Keratinocyte (primary cell): ENCODE measurements around the gene NCOA3. TPM values are rescaled to one million over a fixed set of nuclear protein-coding genes. Genes with fewer than 3 reads are reported as not detected.

Source experiments
- DNase-seq: peaks from one replicate; pipeline ENCODE4 v3.0.0-alpha.2; 2011; ENCODE audit warnings: low read depth, missing footprints, low spot score
- FAIRE-seq: peaks from 2 replicates; lab custom pipeline; 2011; peaks lifted over from hg19 to GRCh38; lab: Jason Lieb, UNC
- H2AFZ ChIP-seq: 2 replicates; pipeline ENCODE4 v1.6.0; 2012; ENCODE audit warnings: low read length, control low read depth, inconsistent platforms; ENCODE audit not compliant: control insufficient read depth
- H3K27ac ChIP-seq: 2 replicates; pipeline ENCODE4 v1.5.1; 2011; ENCODE audit warnings: low read length; ENCODE audit not compliant: control insufficient read depth, insufficient read depth
- H3K27me3 ChIP-seq: 3 replicates; pipeline ENCODE4 v1.6.0; 2011; ENCODE audit warnings: low read length; ENCODE audit not compliant: control insufficient read depth, insufficient read depth; ENCODE audit errors: extremely low read depth
- H3K36me3 ChIP-seq, 2 experiments: 2 replicates in 1 of 2; 3 replicates in 1 of 2; pipeline ENCODE4 v1.5.1; 2011; ENCODE audit warnings: low read length in 2 of 2, mild to moderate bottlenecking in 1 of 2; ENCODE audit not compliant: control insufficient read depth in 2 of 2, insufficient read depth in 2 of 2; ENCODE audit errors: extremely low read depth in 1 of 2
- H3K4me1 ChIP-seq: 3 replicates; pipeline ENCODE4 v1.5.1; 2011; ENCODE audit warnings: low read length; ENCODE audit not compliant: control insufficient read depth, insufficient read depth; ENCODE audit errors: extremely low read depth
- H3K4me2 ChIP-seq: 3 replicates; pipeline ENCODE4 v1.6.0; 2011; ENCODE audit warnings: low read depth, low read length; ENCODE audit not compliant: control insufficient read depth, insufficient read depth; ENCODE audit errors: extremely low read depth
- H3K4me3 ChIP-seq, 3 experiments: fragments of 200-600 bp in 1 of 3; sonication (generic) in 1 of 3; 2 replicates in 2 of 3; 3 replicates in 1 of 3; pipeline ENCODE4 v1.5.1; 2011 to 2016; ENCODE audit warnings: low read length in 3 of 3, mild to moderate bottlenecking in 3 of 3, control low read depth in 2 of 3, inconsistent platforms in 1 of 3, low read depth in 1 of 3, mixed read lengths in 1 of 3, mixed run types in 1 of 3, moderate library complexity in 1 of 3; ENCODE audit not compliant: control insufficient read depth in 2 of 3, insufficient read depth in 2 of 3; ENCODE audit errors: extremely low read depth in 1 of 3
- H3K79me2 ChIP-seq: 2 replicates; pipeline ENCODE4 v1.6.0; 2012; ENCODE audit warnings: low read length; ENCODE audit not compliant: control insufficient read depth, insufficient read depth
- H3K9ac ChIP-seq: 3 replicates; pipeline ENCODE4 v1.6.0; 2011; ENCODE audit warnings: low read length; ENCODE audit not compliant: control insufficient read depth, insufficient read depth; ENCODE audit errors: extremely low read depth
- H3K9me1 ChIP-seq: 3 replicates; pipeline ENCODE4 v1.6.0; 2011; ENCODE audit warnings: low read length; ENCODE audit not compliant: control insufficient read depth, insufficient read depth; ENCODE audit errors: extremely low read depth
- H3K9me3 ChIP-seq: 2 replicates; pipeline ENCODE4 v1.5.1; 2012; ENCODE audit warnings: low read depth, low read length; ENCODE audit not compliant: control insufficient read depth
- H4K20me1 ChIP-seq: 3 replicates; pipeline ENCODE4 v1.6.0; 2011; ENCODE audit warnings: low read length; ENCODE audit not compliant: control insufficient read depth, insufficient read depth; ENCODE audit errors: extremely low read depth
- CTCF ChIP-seq, 3 experiments: IDR thresholded peaks in 1 of 3; conservative IDR thresholded peaks in 1 of 3; optimal IDR thresholded peaks in 1 of 3; 2 replicates in 2 of 3; 3 replicates in 1 of 3; pipeline versions ENCODE3 to v1.5.1; 2011; ENCODE audit warnings: low read length in 3 of 3, mild to moderate bottlenecking in 3 of 3, moderate library complexity in 2 of 3, control low read depth in 1 of 3, inconsistent platforms in 1 of 3; ENCODE audit not compliant: insufficient read depth in 2 of 3; ENCODE audit errors: extremely low read depth in 1 of 3
- EZH2 ChIP-seq: IDR thresholded peaks from one replicate; pipeline ENCODE4 v1.6.1; 2012; ENCODE audit warnings: inconsistent platforms, mild to moderate bottlenecking, low read length, moderate library complexity
- dilution Hi-C: fragments of 300-500 bp; cut with MboI; formaldehyde crosslinking; loops from one replicate; pipeline ENCODE4 v1.7.0; 2020; ENCODE audit warnings: low sequenced_read_pairs; ENCODE audit not compliant: extremely low pct_ligation_motif_present
- polyA plus RNA-seq, 5 experiments: library from polyadenylated mRNA; depleted of rRNA in 3 of 5; stranded (reverse) in 3 of 5; stranded (forward) in 1 of 5; unstranded in 1 of 5; fragments of >200 nt; gene quantifications; 1 replicate in 1 of 5; 2 replicates in 3 of 5; 3 replicates in 1 of 5; pipeline versions ENCODE4 v1.2.1 to v1.2.3, GENCODE V29; 2011 to 2012; ENCODE audit warnings: missing spikeins in 2 of 5, low read depth in 1 of 5, low replicate concordance in 1 of 5

The NCOA3 gene
- polyA plus RNA-seq, 1 donor (not counting 4 experiments of a cell fraction or from before 2014, with no cell fraction given) = 25.8 TPM

GRCh38 chr20:47603260-47603659 lies 101.6 kb downstream of the NCOA3 start:
- peaks cover 9% of the 10 kb centered on the region for H3K4me1 ChIP-seq
- dilution Hi-C loops = no loop called here

GRCh38 chr20:47605673-47606413 lies 104.2 kb downstream of the NCOA3 start:
- peaks cover 21% of the 10 kb centered on the region for H3K79me2 ChIP-seq
- no peaks in the 10 kb centered on the region for H3K36me3 ChIP-seq
- H3K27me3 ChIP-seq = no peaks in the 10 kb centered on the region
- H3K9me3 ChIP-seq = no peaks in the 10 kb centered on the region
- H3K27ac ChIP-seq = no peak overlapping the region
- TF ChIP-seq EZH2 = no peak
- no peak for TF ChIP-seq CTCF (optimal IDR thresholded peaks at IDR 0.05 in 1 of 3, IDR thresholded peaks at IDR 0.05 in 1 of 3, conservative IDR thresholded peaks at IDR 0.05 in 1 of 3; ENCODE audit: extremely low read depth in 1 of 3, insufficient read depth in 2 of 3, low read length in 3 of 3)
- H3K9me1 ChIP-seq = no peaks in the 10 kb centered on the region
- H4K20me1 ChIP-seq = no peaks in the 10 kb centered on the region
- no peak overlapping the region for H2AFZ ChIP-seq
- dilution Hi-C loops = no loop called here
- FAIRE-seq (no peak), DNase-seq (no peak)
- peaks cover 18% of the 10 kb centered on the region for H3K4me1 ChIP-seq
- H3K4me3 ChIP-seq = no peak overlapping the region
- H3K4me2 ChIP-seq = no peak overlapping the region
- H3K9ac ChIP-seq = no peak overlapping the region

More at GRCh38 chr20:47603260-47603659, 101.6 kb downstream of the NCOA3 start:
- H3K9ac ChIP-seq = no peak overlapping the region
- H3K9me1 ChIP-seq = no peaks in the 10 kb centered on the region
- no peak overlapping the region for H3K27ac ChIP-seq
- FAIRE-seq (no peak), DNase-seq (no peak)
- no peaks in the 10 kb centered on the region for H4K20me1 ChIP-seq
- H3K79me2 ChIP-seq = peaks cover 22% of the 10 kb centered on the region
- no peaks in the 10 kb centered on the region for H3K27me3 ChIP-seq
- TF ChIP-seq CTCF (optimal IDR thresholded peaks at IDR 0.05 in 1 of 3, IDR thresholded peaks at IDR 0.05 in 1 of 3, conservative IDR thresholded peaks at IDR 0.05 in 1 of 3; ENCODE audit: extremely low read depth in 1 of 3, insufficient read depth in 2 of 3, low read length in 3 of 3) (no peak), EZH2 (no peak)
- no peak overlapping the region for H3K4me2 ChIP-seq
- H3K36me3 ChIP-seq = no peaks in the 10 kb centered on the region
- no peak overlapping the region for H2AFZ ChIP-seq
- H3K9me3 ChIP-seq = no peaks in the 10 kb centered on the region
- no peak overlapping the region for H3K4me3 ChIP-seq
